Iris pigment epithelial cell (primary cell): ENCODE results near the gene CREB3L1.

Source experiments
- DNase-seq: peaks from one replicate; pipeline ENCODE4 v3.0.0-alpha.2; 2011; ENCODE audit warnings: low read depth

Gene CREB3L1

DNA sequence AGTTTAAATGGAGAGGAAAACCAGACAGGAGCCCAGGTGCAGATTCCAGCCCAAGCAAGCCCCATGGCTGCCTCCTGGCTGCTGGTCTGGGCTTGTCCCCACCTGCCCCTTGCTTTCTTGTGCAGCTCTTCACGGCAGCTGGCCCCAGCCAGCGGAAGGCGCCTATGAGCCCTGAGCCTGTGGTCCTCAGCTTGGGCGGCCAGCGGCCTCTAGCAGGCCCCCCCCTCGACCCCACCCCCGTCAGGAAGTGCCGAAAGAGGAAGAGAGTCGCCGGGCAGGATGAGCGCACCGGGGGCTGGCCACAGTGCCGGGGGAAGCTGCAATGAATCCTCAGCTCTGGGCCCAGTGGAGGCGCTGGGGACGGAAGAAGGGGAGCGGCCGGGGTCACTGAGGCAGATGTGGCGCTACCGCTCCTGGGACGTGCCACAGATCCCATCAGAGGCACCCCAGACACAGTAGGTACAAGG lies 67.7 kb downstream of the CREB3L1 start:
- DNase-seq = no peak

DNA sequence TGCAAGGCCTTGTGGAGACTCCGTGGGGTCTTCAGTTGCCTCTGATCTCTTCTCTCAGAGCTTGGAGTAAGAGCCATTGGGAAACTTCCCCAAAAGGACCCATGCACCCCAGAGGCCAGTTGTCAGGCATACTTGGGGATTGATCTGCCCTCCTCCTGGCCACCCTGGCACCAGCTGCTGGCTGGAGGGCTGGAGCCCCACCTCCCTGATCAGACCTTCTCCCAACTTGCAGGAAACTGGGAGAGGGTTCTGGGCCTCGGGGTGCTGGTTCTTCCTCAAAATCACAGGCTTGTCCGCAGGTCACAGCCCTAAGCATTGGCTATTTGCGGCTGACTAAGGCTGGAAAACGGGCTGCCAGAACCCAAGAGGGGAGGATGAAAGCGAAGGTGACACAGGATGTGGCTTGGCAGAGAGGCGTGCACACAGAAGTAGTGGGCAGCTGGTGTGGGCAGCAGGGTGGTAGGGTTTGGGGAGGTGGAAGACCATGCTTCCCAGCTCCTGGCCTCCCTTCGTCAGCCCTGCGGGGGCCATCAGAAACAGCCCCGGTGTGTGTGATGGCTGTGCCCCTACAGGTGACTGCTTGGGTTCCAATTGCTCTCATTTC lies 68.5 kb downstream of the CREB3L1 start:
- no peak for DNase-seq

GRCh38 chr11:46346886-46347636 lies 69.6 kb downstream of the CREB3L1 start, which contains the start of gene DGKZ:
TSS of gene DGKZ (plus strand) at chr11:46347463. CDS start at chr11:46347660, 197 bp downstream.
- peak; percentile 73 for DNase-seq

GRCh38 chr11:46347637-46348311 lies 70.3 kb downstream of the CREB3L1 start:
- no peak for DNase-seq

- no peak for DNase-seq
These were observed 71.3 kb downstream of the CREB3L1 start for GRCh38 chr11:46348566-46349401.

DNA sequence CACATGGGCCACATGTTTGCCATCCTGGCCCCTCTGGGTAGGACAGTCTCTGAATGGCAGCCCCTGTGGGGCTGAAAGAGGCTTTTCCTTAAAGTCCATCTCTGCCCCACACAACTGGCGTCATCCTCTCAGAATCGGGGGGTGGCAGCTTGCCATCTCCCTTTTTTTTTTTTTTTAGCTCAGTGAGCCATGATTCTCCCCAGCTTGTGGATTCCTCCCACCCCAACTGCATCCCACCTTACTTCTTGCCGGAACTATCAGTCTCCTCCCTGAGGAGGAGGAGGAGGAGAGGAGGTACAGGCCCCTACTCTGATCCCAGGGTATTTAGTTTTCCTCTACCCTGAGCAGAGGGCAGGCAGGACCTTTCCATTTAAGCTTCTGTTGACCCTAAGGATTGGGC lies 73.2 kb downstream of the CREB3L1 start:
- no peak for DNase-seq

- DNase-seq = no peak
These were observed 73.7 kb downstream of the CREB3L1 start for GRCh38 chr11:46351148-46351547.

DNA sequence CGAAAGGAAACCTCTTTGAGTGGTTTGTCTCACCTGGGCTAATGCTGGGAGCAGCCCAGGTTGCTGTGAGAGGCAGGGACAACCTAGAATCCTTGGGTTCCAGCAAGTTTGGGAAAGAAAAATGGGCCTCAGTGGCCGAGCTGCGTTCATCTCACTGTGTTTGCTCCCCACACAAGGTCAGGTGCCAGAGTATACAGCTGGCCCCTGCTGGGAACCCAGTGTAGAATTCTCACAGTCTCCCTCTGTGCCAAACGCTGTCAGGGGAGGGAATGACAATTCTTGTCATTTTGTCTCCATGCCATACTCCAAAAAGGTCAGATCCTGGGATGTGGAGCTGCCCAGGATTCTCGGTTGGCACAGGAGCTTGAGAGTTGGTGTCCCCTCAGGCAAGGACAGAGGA lies 74.1 kb downstream of the CREB3L1 start:
- no peak for DNase-seq

DNA sequence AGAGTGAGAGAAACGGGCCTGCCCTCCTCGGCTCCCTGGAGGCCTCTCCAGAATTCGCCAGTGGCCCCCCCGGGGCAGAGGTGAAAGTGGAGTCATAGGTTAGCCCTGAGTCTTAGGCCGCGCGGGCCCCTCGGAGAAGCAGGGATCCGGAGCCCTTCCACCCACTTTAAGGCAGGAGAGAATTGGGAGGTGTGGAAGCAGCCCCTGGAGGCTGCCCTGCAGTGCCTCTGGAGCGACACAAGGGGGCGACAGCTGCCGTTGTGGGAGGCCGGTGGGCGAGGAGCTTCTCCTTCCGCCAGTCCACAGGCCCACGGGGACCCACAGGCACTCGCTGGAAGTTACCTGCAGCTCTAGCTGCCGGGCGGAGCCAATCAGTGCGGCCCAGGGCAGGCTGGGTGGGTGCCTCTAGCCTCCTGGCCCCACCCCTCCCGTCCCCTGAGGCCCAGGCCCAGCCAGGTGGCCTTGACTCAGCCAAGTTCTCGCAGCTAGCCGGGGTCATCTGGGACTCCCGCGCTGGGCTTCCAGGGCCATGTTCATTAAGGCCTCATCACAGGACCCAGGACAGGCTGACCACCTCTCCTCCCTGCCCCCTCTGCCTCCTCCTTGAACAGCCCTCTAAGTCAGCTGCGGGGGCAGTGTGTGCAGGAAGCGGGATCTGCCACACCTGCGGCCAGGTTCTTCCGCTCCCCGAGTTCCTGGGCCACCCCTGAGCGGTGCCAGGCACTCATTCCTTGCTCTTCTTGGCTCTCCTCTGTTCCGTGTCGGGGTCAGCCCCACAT lies 74.8 kb downstream of the CREB3L1 start:
- DNase-seq = no peak

DNA sequence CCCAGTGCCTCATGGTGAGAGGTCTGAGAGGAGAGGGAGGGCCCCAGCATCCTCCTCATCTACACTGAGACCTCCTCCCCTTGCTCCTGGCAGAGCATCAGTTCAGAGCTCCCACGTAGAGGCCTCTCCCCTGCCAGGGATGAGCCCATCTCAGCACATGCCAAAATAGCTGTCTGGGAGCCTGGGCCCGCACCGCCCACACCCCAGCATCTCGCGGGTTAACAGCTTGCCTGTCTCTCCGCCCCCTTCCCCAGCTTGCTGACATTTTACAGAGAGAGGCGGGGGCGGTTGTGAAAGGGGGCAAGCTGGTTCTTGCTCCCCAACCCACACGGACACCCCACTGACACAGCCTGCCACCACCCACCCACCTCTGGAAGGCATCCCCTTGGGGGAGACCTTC lies 76.2 kb downstream of the CREB3L1 start:
- DNase-seq = no peak

DNA sequence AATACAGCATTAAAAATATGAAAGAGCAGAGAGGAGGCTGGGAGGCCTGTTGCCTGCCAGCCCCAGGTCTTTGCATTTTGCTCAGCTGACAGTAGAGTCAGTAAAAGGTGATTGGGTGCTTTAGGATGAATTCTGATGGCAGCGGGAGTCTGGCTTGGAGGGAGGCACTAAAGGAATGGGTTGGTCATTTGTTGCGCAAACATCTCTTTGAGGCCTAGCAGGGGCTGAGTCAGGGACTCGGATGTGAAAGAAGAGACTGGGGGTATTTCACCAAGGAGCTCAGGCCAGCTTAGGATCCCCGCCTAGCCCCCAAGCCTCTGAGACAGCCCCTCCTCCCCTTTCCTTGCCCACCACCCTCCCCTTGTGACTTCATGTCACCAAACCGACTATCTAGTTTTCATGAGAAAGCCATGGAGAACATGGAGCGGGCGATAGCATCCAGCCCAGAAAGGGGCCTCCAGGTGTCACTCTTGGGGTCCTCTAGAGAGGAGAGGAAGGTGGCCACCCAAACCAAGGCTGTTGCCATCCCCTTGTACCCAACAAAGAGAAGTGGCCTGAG lies 79.5 kb downstream of the CREB3L1 start:
- peak; percentile 91 for DNase-seq

GRCh38 chr11:46357483-46357936 lies 80.0 kb downstream of the CREB3L1 start:
- DNase-seq = no peak

DNA sequence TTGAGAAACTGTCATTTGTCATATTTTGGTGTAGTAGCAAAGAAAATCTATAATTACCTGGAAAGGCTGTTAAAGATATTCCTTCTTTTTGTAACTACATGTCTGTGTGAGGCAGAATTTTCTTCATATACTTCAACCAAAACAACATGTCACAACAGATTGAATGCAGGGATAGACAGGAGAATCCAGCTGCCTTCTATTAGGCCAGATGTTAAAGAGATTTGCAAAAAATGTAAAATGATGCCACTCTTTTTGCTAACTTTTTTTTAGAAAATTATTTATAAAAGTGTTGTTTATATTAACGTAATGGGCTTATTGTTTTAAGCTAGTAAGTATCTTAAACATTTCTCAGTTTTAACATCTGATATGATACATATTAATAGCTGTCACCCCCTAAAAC lies 82.5 kb downstream of the CREB3L1 start:
- no peak for DNase-seq

- no peak for DNase-seq
These were observed 83.4 kb downstream of the CREB3L1 start for GRCh38 chr11:46360878-46361277.

- peak; percentile 55 for DNase-seq
These were observed 84.1 kb downstream of the CREB3L1 start for GRCh38 chr11:46361283-46362155.

- DNase-seq = no peak
These were observed 84.9 kb downstream of the CREB3L1 start for GRCh38 chr11:46362156-46363030.

DNA sequence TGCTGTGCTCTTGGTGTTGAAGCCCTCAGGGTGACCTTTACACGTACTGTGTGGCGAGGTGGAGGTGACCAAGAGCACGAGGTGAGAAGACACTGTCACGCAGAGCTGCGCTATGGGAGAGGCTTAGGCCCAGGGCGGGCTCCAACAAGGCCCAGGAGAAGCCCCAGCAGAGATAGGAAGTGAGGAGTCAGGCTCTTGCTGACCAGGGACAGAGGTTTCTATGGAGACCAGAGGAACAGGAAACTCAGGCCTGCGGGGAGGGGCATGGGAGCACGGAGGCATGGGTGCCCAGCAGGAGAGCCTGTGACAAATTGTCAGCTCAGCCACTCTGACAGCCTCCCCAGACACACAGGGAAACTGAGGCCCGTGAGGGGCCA lies 85.6 kb downstream of the CREB3L1 start:
- DNase-seq = peak; percentile 80

GRCh38 chr11:46363455-46364005 lies 86.1 kb downstream of the CREB3L1 start:
- DNase-seq = no peak

DNA sequence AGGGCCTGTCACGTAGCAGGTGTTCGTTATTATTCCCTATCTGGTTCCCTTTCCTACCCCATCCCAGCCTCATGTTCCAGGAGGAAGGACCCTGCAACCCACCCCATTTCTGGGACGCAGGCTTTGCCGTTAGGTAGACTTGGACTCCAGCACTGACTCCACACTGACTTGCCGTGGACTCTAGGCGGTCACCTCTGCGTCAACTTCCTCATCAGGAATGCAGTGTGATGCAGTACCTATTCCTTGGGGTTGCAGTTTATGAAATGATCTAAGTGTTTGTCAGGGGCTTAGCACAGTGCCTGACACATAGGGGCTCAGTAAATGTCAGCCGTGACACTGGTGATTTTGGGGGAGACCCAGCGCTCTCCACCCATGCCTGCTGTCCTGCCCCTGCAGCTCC lies 86.6 kb downstream of the CREB3L1 start:
- DNase-seq = no peak
